ENCODE results near the gene MAP3K4.

MAP3K4 gene

GRCh38 chr6:161038229-161039031 lies 46.9 kb downstream of the MAP3K4 start:
- DNase-seq: no peak

- DNase-seq: no peak
These were observed 49.7 kb downstream of the MAP3K4 start for GRCh38 chr6:161041274-161041673.

DNA sequence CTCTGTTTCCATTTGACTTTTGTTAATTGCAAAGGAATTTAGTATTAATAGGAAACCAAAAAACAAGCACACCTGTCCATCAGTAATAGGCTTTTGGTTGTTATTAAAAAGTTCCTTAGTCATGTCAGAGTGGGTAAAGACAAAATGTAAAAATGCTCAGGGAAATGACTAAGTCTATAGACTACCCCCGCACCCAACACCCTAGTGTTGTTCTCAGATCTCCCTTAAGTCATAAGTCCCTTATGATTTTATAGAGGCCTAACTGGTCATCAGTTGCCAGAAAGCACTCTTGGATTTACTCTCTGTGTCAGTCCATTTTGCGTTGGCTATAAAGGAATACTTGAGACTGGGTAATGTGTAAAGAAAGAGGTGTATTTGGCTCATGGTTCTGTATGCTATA lies 52.8 kb downstream of the MAP3K4 start:
- no peak for DNase-seq

GRCh38 chr6:161048641-161049040 lies 57.1 kb downstream of the MAP3K4 start:
- no peak for DNase-seq

DNA sequence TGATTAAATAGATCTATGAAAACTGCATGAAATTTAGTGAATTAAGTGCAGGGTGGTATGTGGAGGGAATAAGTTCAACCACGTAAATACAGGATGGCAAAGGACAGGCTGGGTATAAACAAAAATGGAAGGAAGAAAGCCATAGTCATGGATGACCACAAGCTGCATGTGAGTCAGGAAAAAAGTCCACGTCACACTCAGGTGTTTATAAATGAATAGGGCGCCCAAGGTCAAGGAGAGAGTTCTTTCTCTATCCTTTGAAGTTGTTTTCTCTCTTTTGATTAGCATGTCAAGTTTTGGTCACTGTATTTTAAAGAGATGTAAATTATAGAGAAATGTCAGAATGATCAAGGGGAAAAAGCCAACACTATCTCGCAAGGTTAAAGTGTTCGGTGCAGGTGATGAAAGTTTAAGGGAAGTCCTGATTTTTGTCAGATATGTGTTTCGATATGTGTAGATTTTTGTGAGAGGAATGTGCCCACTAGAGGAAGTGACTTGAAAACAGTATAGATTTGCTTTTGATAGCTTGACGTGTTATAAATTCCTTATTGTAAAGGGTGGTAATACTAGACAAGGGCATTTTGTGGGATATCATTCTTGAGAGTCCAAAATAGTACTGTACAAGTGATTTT lies 58.7 kb downstream of the MAP3K4 start:
- DNase-seq: no peak

DNA sequence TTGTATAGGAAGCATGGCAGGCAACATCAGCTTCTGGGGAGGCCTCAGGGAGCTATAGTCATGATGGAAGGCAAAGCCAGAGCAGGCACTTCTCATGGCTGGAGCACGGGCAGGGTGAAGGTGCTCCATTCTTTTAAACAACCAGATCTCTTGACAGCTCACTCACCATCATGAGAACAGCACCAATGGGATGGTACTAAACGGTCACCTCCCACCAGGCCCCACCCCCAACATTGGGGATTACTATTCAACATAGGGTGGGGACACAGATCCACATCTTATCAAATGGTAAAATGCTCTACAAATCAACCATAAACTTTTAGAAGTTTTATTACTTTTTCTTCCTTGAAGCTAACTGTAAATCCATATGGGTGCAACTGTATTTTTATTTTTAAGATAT lies 61.5 kb downstream of the MAP3K4 start:
- no peak for DNase-seq

GRCh38 chr6:161054876-161055275 lies 63.3 kb downstream of the MAP3K4 start:
- DNase-seq: no peak

DNA sequence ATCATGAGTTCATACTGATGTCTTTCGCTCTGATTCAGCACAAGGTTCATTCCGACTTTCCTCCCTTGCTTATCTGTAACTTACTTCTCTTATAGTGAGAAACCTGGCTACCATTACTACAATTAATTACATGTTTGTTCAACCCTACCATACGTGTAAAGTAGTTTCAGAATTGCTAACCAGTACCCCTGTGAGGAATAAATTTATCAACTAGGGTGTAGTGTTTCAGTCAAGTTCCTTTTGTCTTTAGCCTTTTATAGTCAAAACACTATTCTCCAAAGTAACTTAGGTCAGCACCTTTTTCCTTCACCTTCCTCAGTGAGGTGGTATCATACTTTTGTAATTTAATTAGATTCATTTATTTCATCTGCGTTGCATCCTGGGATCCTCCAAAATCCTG lies 64.9 kb downstream of the MAP3K4 start:
- DNase-seq: no peak

- DNase-seq: no peak
These were observed 65.8 kb downstream of the MAP3K4 start for GRCh38 chr6:161057103-161058091.

- DNase-seq: no peak
These were observed 67.2 kb downstream of the MAP3K4 start for GRCh38 chr6:161058741-161059140.

DNA sequence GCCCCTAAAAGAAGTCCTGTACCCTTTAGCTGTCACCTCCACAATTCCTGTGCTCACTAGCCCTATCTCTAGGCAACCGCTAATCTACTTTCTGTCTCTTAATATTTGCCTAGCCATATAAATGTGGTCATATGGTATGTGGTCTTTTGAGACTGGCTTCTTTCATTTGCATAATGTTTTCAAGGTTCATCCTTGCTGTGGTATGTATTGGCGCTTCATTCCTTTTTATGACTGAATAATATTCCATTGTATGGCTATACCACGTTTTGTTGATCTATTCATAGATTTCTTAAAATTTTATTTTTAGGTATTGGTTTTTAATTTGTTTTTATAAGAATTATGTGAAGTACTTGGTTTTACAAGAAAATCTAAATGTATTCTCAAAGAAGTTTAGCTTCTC lies 70.0 kb downstream of the MAP3K4 start:
- no peak for DNase-seq

DNA sequence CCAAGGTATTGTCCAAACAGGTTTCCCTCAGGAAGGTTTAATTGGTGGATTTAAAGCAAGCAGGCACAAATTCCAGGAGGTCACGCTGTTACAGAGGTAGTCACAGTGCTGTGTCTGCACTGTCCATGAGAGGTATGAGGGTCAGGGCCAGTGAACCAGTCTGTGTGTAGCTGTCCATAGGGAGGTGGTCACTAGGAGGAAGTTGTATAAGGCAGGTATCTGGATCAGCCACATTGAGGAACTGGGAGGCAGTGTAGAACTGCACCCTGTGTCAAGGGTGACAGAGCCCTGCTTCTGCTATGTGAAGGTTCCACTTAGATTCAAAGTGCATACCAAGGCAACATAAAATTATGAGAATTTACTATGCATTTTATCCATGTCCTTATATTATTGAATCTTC lies 73.3 kb downstream of the MAP3K4 start:
- DNase-seq: no peak

- DNase-seq: no peak
These were observed 74.9 kb downstream of the MAP3K4 start for GRCh38 chr6:161066511-161066910.

DNA sequence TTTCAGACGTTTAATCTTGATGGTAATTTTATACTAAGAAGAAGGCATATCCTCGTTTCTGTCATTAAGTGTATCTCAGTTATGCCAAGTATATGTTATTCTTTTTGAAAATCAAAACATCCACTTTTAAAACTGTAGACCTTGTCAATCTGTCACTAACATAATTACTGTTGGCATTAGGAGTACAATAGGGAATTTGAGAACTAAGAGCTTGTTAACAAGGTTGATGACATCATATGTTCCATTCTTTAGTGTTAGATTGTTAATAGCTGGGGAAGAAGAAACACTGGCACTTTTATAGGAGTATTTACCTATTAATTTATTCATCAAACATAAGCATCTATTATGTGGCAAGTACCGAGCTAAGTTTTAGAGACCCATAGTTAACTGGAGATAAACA lies 76.2 kb downstream of the MAP3K4 start:
- no peak for DNase-seq

DNA sequence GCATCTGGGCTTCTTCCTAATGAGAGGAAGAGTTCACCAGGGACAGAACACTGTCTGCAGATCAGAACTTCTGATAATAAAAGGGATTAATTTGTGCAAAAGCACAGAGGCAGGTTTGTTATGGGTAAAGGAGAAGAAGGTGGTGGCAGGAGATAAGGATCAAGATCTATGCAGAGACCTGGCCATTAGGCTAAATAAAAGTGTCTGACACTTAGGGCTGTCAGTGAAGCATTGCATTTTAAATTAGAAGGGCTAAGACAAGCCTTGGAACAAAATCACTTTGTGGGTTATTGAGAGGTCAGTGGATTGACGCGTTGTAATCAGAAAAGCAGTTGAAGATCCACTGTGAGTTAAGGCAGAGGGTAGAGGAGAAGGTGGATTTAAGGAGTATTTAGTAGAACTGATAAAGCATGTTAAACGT lies 76.8 kb downstream of the MAP3K4 start:
- no peak for DNase-seq

- no peak for DNase-seq
These were observed 82.4 kb downstream of the MAP3K4 start for GRCh38 chr6:161073930-161074329.

- no peak for DNase-seq
These were observed 83.0 kb downstream of the MAP3K4 start for GRCh38 chr6:161074496-161075121.

- DNase-seq: no peak
These were observed 84.7 kb downstream of the MAP3K4 start for GRCh38 chr6:161076181-161076677.

- no peak for DNase-seq
These were observed 88.1 kb downstream of the MAP3K4 start for GRCh38 chr6:161079566-161080262.

GRCh38 chr6:161080263-161080970 lies 88.8 kb downstream of the MAP3K4 start:
- DNase-seq: no peak

DNA sequence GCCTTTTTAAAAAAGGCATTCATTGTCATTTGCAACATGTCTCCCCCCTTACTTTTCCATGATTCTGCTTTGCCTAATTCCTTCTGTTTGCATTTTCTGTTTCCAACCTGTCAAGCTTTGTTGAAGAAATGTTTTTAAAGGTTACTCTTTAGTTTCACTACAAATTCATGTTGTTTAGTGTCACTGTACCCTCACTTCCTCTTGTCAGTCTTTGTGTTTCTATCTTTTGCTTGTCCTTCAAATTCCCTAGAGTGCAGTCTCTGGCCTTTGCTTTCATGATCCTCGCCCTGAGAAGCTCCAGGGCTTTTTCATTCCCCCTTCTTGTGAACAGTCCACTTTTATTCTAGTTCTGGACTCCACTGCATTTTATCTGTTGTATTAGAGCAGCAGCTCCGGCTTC lies 90.6 kb downstream of the MAP3K4 start:
- DNase-seq: no peak
